Right renal pelvis (tissue), 4 donors: ENCODE results near the gene VWA2. TPM values are rescaled to one million over a fixed set of nuclear protein-coding genes. Genes with fewer than 3 reads are reported as not detected.

Source experiments
- DNase-seq, 4 donors: peaks; one replicate each; pipeline ENCODE4 v3.0.0-alpha.2; 2013; ENCODE audit warnings: low read depth in 4 of 4, low spot score in 3 of 4, missing footprints in 1 of 4
- polyA plus RNA-seq, 4 donors: library from polyadenylated mRNA; unstranded; fragments of 120-200 nt; gene quantifications; one replicate each; pipeline ENCODE4 v1.2.1, GENCODE V29; 2013; ENCODE audit not compliant: insufficient read length in 4 of 4

Gene VWA2
- polyA plus RNA-seq, 4 donors, result 1.9 to 2.4 (median 1.9) TPM

DNA sequence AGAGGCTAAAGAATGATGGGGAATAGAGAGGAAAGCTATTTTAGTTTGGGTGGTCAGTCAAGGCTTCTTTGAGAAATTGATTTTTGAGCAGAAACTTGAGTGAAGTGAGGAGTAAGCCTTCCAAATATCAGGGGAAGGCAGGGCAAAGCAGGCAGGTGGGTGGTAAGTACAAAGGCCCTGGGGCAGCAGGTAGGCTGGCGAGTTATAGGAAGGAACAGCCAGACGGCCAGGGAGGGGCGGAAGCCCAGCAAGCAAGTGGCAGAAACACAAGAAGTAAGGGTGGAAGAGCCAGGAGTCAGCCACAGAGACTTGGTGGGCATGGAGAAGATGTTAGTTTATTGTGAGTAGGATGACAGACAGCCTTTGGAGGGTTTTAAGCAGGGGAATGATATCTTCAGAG lies 34.9 kb downstream of the VWA2 start:
- no peak for DNase-seq

DNA sequence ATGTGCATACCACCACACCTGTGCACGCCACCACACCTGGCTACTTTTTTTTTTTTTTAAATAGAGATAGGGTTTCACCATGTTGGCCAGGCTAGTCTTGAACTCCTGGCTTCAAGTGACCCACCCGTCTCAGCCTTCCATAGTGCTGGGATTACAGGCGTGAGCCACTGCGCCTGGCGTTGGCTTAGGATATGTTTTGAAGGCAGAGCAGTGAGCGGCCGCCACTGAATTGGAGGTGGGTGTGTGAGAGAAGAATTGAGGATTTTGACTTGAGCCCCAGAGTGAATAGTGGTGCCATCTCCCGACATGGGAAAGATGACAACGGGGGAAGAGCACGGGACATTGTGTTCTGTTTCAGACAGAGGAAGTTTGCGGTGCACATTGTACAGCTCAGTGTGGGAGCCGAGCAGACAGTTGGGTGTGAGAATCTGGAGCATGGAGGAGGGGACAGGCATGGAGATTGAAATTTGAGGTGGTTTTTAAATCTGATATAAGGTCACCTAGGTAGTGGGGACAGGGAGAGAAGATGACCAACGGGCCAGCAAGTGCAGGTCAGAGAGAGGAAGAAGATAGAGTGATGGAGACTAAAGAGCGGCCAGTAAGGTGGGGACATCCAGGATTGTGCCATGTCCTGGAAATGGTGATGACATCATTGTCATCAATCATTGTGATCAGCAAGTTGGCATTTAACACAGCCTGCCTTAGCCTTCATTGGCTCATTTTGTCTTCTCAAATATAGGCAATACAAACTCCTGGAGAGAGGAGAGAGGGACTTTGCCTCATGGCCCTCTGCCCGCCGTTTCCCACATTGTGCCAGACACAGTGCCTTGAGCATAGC lies 35.8 kb downstream of the VWA2 start:
- no peak for DNase-seq

DNA sequence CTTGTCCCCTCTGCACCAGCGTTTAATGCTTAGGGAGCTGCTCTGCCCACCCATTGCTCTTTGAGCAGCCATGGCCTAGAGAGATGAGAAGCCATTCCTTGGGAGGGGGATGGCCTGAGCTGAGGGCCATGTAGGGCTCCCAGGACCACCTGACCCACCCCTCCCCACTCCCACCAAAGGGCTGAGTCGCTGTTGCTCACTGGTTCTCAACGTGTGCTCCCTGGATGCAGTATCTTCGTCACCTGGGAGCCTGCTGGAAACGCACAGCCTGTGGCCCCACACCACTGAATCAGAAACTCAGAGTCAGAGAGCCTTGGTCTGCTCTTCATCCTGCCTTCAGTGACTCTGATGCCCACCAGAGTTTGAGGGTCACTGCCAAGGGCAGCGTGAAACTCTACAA lies 37.0 kb downstream of the VWA2 start:
- no peak for DNase-seq

DNA sequence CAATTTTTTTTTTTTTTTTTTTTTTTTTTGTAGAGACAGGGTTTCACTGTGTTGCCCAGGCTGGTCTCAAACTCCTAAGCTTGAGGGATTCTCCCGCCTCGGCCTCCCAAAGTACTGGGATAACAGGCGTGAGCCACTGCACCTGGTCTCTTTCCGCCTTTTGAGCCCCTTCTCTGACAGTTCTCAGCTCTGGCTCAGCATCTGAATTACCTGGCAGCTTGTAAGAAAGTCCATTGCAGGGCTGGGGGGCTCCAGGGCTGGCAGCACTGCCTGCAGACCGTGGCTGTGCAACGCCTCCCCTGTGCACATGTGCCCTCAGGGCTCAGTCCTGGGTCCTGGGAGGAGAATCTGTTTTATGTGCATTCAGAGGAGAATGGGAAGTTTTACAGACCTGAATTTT lies 37.6 kb downstream of the VWA2 start:
- no peak for DNase-seq

DNA sequence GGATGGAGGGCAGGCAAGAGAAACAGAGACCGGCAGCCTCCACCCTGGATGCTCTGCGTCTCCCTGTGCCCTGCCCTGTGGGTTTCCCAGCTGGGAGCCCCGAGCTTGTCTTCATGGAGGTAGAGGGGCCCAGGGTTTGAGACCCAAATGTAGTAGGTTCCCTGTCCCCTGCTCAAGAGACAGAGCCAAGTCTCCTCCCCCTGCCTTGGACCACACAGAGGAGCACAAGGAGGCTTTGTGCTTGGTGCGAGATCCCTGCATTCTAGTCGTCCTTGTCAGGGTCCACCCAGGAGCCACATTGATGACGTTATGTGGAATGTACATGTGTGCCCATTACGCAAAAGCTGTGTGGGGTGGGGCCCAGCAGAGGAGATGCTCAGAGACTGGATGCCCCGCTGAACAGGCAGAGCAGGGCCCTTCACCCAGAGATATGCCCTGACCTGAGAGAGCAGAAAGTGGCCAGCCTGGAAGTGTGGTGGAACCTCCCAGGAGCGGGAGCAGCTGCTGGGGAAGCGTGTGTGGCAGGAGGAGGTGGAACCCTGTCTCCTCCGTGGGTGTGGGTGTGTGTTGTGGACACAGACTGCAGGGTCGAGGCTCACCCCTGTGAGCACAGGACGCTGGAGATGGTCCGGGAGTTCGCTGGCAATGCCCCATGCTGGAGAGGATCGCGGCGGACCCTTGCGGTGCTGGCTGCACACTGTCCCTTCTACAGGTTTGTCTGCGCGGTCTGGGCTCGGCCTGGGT lies 39.3 kb downstream of the VWA2 start:
- no peak for DNase-seq

DNA sequence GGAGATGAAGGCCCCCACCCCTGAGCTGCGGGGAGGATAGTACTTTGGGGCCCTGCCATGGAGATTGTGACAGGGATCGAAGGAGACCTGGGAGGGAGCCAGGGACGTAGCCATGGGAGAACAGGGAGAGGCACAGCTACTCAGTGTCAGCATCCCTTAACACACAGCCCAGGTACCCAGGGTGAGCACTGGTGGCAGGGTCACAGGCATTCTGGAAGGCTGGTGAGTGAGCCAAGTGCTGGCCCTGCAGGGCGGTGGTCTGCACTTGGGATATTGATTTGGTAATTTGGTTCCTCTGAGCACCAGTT lies 39.8 kb downstream of the VWA2 start:
- no peak for DNase-seq

DNA sequence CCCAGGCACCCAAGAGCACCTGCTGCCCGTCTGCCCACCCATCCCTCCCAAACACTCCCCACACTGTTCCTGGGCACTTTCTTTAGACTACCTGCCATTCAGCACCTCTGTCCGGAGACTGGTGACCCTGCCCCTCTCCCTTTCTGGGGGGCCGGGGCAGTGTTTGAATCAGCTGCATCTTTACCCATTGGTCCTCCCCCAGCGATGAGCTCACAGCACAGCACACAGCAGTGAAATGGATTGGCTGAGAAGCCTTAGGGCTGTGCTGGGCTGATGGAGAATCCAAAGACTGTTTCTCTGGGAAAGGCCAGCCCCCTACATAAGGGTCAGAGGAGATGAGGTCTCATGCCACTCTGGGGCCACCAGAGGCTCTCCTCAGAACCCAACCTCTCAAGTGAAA lies 40.2 kb downstream of the VWA2 start:
- DNase-seq, result no peak

DNA sequence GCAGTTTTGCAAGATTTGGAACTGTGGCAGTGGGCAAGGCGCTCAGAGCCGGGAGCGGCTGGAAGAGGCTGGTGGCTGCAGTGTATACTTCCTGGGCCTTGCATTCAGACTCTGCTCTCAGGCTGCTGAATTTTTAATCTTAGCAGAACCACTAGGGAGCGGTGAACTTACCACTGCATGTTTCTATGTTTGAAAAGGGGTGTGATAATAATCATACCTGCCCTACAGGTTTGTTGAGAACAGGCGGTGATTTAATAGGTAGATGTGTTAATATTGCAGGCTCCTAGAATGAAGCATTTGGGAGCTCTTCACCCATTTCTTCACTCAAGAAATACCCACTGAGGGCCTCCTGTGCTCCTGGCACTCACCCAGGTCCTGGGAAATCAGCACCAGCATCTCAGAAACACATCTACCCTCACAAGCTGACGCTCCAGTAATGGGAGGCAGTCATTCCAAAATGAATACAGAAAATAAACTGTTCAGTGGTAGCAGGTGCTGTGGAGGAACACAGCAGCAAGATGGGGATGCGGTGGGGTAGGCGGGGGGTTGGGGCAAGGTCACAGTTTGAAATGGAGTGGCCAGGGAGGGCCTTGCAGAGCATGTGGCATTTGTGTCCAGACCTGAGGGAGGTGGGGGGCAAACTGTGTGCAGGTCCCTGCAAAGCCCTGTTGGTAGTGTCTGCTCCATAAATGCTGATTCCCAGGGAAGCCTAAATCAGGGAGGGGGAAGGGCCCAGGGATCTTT lies 41.0 kb downstream of the VWA2 start:
- no peak for DNase-seq

DNA sequence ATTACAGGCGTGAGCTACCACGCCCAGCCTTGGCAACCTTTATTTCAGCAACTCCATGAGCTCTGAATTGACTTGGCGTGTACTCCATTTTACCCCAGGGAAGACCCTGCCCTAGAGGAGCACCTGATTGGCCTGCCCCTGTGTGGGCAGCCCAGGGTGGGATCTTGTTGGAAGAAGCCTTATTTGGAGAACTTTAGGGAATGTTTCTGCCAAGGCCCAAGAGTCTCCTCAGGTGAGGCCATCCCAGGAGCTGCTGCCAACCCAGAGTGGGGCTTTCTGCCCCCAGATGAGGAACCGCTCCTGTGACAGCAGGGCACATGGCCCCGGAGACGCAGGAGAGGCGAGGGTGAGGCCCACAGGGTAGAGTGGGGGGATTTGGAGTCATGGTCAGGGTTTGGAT lies 42.0 kb downstream of the VWA2 start:
- no peak for DNase-seq

DNA sequence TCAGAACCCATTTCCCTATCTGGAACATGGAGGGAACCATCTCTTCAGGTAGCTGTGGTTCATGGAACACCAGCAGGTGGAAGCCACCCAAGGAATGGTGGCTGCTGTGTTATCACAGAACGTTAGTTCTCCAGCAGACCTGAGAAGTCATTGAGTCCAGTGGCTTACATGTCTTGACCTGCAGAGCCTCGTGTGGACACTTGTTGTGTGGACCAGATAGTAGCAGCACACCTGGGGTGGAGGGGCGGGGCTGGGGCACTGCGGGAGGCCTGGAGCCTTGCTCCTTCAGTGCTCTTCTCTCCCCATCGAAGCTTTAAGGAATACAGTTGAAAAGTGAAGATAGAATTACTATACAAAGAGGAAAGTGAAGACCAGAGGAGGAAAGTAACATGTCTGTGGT lies 42.4 kb downstream of the VWA2 start:
- no peak for DNase-seq

DNA sequence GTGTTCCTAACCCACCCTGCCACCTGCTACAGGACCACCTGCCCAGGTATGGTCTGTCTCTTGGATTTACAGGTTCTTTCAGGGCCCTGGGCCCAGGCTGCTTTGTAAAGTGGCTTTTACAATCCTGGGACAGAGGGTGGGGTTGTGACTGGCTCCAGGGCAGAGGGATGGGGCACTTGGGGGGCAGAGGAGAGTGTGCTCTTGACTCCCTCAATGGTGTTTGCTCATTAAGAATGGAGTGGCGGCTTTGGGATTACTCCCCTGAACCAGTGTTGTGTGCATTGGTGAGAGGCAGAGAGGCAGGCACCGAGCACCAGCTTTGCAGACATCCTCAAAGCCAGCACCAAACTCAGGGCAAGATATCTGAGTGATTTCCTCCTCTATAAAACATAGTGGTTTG lies 43.5 kb downstream of the VWA2 start:
- DNase-seq, result no peak

DNA sequence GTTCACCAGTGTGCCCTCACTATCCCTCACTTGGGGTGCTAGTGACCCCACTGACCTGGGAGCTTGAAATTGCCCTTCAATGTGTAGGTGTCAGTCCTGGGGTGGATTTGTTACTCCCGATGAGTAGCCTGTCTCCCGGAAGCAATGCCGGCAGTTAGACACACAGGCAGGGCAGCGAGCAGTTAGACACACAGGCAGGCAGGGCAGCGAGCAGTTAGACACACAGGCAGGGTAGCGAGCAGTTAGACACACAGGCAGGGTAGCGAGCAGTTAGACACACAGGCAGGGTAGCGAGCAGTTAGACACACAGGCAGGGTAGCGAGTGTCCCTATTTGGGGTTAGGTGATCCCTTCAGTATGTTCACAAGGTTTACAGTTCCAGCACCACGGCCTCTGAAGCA lies 44.0 kb downstream of the VWA2 start:
- DNase-seq, result no peak

DNA sequence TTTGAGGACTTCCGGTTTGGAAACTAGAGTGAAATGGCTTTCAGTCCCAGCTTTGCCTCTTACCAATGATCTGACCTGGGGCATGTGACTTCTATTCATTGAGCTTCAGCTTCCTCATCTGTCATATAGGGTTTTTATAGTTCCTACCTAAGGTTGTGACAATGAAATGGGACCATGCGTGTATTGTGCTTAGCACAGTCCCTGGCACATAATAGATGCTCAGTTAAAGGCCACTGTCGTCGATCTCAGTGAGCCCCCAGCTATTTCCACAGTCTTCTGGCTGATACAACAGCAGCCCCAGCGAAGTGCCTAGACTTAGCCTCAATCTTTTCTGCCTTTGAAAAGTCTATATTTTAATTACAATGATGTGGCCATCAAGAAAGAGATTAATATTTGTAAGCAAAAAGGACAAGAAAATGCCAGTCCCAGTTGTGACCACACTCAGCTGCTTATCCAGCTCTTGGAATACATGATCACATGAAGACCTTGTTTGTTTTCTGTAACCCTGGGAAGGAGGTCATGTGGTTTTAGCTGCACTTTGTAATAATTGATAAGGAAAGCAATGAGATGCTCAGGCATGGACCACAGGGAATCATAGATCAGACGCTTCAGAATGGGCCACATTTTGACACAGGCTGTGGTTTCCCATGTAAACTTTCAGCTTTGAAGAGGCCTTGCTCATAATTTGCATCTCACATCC lies 44.6 kb downstream of the VWA2 start:
- DNase-seq, result no peak

DNA sequence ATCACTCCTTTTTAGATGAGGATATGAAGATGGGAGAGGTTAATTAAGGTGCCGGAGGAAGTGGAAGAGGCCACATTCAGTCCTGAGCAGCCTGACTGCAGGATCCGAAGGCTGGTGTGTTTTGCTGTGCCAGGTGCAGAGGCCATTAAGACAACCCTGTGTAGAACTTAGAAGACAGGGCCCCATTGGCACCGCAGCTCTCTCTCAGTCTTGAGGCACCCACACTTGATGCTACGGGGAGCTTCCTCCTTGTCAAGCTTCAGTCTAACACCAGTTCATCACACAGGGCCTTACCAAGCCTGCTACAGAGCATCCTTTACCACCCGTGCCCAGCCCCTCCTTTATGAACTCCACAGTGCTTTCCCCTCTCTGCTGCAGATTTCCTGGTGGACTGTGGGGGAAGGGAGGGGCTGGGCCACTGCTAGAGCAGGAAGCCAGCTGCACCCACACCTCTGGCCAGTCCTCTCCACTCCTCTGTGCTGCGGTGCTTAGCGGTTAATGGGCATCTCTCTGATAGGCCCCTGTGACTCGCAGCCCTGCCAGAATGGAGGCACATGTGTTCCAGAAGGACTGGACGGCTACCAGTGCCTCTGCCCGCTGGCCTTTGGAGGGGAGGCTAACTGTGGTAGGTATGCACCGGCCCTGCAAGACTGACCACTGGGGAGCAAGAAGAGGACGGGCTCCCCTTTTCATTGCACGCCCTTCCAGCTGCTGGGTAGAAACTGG lies 45.5 kb downstream of the VWA2 start:
- DNase-seq, result no peak

DNA sequence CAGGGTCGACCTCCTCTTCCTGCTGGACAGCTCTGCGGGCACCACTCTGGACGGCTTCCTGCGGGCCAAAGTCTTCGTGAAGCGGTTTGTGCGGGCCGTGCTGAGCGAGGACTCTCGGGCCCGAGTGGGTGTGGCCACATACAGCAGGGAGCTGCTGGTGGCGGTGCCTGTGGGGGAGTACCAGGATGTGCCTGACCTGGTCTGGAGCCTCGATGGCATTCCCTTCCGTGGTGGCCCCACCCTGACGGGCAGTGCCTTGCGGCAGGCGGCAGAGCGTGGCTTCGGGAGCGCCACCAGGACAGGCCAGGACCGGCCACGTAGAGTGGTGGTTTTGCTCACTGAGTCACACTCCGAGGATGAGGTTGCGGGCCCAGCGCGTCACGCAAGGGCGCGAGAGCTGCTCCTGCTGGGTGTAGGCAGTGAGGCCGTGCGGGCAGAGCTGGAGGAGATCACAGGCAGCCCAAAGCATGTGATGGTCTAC lies 46.9 kb downstream of the VWA2 start:
- no peak for DNase-seq

DNA sequence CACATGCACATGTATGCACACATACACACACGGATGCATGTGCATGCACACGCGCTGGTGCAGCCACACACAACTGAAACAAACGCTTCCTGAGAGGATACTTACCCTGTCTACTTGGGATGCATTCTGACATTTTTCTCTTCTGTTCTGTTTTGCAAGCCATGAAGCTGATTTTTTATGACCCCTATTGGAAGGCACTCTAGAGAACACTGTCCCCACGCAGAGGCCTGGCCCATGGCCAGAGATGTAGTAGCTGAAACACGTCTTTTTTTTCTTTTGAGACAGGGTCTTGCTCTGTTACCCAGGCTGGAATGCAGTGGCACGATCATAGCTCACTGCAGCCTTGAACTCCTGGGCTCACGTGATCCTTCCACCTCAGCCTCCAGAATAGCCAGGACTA lies 47.9 kb downstream of the VWA2 start:
- no peak for DNase-seq

DNA sequence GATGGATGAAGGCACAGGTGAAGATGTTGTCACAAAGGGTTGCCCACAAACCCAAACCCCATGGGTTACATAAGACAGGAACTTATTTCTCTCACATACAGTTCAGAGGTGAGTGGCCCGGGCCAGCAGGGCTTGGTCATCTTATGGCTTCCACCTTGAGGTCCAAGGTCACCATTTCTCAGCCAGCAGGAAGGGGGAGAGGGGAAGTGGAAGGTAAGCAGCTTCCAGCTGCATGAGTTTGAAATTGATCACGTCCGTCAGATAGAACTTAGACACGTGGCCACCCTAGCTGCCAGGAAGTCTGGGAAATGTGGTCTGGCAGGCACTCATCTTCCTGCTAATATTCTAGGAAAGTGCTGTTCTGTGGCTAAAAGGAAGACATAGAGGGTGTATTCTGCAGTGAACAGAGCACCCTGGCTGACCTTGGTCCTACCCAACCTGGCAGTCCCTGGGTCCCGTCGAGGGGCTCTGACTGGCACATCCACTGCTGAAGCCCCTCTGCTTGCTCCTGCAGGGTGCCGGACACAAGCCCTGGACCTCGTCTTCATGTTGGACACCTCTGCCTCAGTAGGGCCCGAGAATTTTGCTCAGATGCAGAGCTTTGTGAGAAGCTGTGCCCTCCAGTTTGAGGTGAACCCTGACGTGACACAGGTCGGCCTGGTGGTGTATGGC lies 49.5 kb downstream of the VWA2 start:
- no peak for DNase-seq

DNA sequence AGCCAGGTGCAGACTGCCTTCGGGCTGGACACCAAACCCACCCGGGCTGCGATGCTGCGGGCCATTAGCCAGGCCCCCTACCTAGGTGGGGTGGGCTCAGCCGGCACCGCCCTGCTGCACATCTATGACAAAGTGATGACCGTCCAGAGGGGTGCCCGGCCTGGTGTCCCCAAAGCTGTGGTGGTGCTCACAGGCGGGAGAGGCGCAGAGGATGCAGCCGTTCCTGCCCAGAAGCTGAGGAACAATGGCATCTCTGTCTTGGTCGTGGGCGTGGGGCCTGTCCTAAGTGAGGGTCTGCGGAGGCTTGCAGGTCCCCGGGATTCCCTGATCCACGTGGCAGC lies 50.0 kb downstream of the VWA2 start:
- DNase-seq, result no peak

DNA sequence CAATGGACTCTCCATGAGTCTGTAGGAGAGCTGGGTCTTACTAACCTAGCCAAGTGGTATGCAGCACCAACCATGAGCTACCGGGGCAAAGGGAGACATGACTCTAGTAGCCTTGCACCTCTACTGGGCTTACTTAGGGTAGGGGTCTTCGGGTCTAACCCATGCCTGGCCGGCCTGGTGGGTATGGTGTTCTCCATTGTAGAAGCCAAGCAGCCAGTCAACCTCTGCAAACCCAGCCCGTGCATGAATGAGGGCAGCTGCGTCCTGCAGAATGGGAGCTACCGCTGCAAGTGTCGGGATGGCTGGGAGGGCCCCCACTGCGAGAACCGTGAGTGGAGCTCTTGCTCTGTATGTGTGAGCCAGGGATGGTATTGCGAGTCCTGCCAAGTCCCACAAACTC lies 51.0 kb downstream of the VWA2 start:
- DNase-seq, result no peak

DNA sequence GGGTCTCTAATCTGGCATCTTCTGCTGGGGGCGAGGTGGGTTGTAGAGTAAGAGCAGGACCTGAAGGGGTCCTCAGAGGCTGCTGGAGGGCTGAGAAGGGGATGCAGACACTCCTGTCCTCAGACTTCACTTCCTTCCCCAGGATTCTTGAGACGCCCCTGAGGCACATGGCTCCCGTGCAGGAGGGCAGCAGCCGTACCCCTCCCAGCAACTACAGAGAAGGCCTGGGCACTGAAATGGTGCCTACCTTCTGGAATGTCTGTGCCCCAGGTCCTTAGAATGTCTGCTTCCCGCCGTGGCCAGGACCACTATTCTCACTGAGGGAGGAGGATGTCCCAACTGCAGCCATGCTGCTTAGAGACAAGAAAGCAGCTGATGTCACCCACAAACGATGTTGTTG lies 52.0 kb downstream of the VWA2 start:
- no peak for DNase-seq
